OCI-LY3 (cell line): ENCODE data around the gene PRAC2.

ENCODE experiments used
- EZH2phosphoT487 ChIP-seq: fragments of 200-600 bp; shearing (Covaris generic); IDR thresholded peaks from 2 replicates; pipeline ENCODE4 v1.6.1; 2018; ENCODE audit warnings: antibody characterized with exemption, mixed run types, low read depth
- TF ChIP-seq, protein P1 (sequence below): fragments of 200-600, 300-600 bp; sonication (generic); IDR thresholded peaks from 2 replicates; pipeline ENCODE4 v1.5.1; 2014; ENCODE audit warnings: antibody characterized with exemption, low read length, low read depth

DNA sequence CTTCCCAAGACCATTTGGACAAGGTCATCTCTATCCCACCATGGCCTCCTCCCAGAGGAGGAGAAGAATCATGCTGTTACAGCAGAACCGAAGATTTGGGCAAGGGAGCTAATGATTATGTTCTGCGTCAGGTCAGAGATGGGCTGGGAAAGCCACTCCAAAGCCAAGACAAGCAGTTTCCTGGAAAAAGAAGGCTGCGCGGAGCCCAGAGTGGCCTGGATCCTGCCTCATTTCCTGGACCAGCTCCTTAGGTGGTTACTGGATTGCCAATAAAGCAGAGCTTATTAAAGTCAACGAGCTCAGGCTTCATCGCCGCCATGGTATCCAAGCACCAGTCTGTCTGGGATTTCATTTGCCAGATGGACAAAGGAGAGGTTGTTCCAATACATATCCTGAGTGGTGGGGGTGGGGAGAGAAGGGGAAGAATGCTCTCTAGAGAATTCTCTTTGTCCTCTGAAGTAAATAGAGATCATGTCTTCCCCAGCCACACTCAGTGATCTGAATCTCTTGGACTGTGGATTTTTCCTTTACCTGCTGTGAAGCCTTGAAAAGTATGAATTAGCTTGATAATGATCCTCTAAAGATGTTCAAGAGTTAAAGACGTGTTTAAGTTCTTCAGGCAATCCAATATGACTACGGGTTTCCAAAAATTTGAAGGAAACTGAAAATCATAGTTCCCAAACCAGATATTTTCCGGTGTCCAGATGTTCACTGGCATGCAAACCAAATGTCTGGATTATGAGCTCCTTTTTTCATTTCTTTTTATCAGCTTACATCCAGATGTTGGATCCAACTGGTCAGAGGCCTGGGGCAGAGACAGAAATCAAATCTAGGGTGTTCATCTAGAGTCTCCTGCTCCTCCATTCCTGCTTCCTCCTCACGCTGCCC lies 18.4 kb upstream of the PRAC2 start:
- TF ChIP-seq, protein P1, sequence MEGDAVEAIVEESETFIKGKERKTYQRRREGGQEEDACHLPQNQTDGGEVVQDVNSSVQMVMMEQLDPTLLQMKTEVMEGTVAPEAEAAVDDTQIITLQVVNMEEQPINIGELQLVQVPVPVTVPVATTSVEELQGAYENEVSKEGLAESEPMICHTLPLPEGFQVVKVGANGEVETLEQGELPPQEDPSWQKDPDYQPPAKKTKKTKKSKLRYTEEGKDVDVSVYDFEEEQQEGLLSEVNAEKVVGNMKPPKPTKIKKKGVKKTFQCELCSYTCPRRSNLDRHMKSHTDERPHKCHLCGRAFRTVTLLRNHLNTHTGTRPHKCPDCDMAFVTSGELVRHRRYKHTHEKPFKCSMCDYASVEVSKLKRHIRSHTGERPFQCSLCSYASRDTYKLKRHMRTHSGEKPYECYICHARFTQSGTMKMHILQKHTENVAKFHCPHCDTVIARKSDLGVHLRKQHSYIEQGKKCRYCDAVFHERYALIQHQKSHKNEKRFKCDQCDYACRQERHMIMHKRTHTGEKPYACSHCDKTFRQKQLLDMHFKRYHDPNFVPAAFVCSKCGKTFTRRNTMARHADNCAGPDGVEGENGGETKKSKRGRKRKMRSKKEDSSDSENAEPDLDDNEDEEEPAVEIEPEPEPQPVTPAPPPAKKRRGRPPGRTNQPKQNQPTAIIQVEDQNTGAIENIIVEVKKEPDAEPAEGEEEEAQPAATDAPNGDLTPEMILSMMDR, result no peak
- TF ChIP-seq EZH2phosphoT487, result no peak
